IMR-90 (cell line): Measurements from ENCODE around the gene HDAC9. TPM values are rescaled to one million over a fixed set of nuclear protein-coding genes. Genes with fewer than 3 reads are reported as not detected.

Experiments
- ATAC-seq: fragments of 200-7000 bp; cut with Tn5 transposase; 2 replicates; pipeline ENCODE4 v1.9.1; 2020; ENCODE audit warnings: low read depth, mild to moderate bottlenecking, moderate library complexity
- BruUV-seq: library from RNA; stranded (reverse); fragments of 400-500 nt; replicated peaks from 2 replicates; lab custom pipeline; 2021; lab: Mats Ljungman, UMichigan
- CTCF ChIA-PET: fragments of 300-600 bp; formaldehyde crosslinking; extraction: SDS; loops from one replicate; lab custom pipeline; 2021; ENCODE audit warnings: antibody characterized with exemption; lab: Yijun Ruan, JAX
- POLR2A ChIA-PET: fragments of 300-600 bp; sonication (Branson Sonifier 250); formaldehyde crosslinking; loops from one replicate; lab custom pipeline; 2022; ENCODE audit warnings: antibody characterized with exemption; ENCODE audit not compliant: unreplicated experiment; lab: Charles Lee
- DNase-seq: peaks from one replicate; pipeline ENCODE4 v3.0.0; 2013
- H2AFZ ChIP-seq: replicated peaks from 2 replicates; pipeline ENCODE3; 2013; ENCODE audit warnings: low read length, mild to moderate bottlenecking; ENCODE audit not compliant: poor library complexity
- H2AK5ac ChIP-seq: 2 replicates; pipeline ENCODE4 v1.6.1; 2013; ENCODE audit warnings: low read depth, low read length, inconsistent platforms
- H2AK9ac ChIP-seq: replicated peaks from 2 replicates; pipeline ENCODE3; 2013; ENCODE audit warnings: mild to moderate bottlenecking, low read depth, low read length, moderate library complexity; ENCODE audit not compliant: poor library complexity
- H2BK120ac ChIP-seq: 2 replicates; pipeline ENCODE4 v1.6.1; 2013; ENCODE audit warnings: low read depth, low read length, inconsistent platforms
- H2BK15ac ChIP-seq: 3 replicates; pipeline ENCODE4 v1.6.1; 2013; ENCODE audit warnings: low read depth, low read length, inconsistent platforms
- H2BK20ac ChIP-seq: 2 replicates; pipeline ENCODE4 v1.6.1; 2013; ENCODE audit warnings: low read depth, mild to moderate bottlenecking, inconsistent platforms, low read length, moderate library complexity
- H2BK5ac ChIP-seq: 2 replicates; pipeline ENCODE4 v1.6.1; 2013; ENCODE audit warnings: mild to moderate bottlenecking, low read depth, low read length, inconsistent platforms; ENCODE audit not compliant: poor library complexity, severe bottlenecking
- H3K14ac ChIP-seq: replicated peaks from 2 replicates; pipeline ENCODE4 v1.6.1; 2013; ENCODE audit warnings: low read depth, low read length, inconsistent platforms
- H3K18ac ChIP-seq: 2 replicates; pipeline ENCODE4 v1.6.1; 2013; ENCODE audit warnings: low read depth, low read length, control low read depth
- H3K23ac ChIP-seq: 2 replicates; pipeline ENCODE4 v1.6.1; 2013; ENCODE audit warnings: low read depth, low read length, inconsistent platforms
- H3K27ac ChIP-seq: 2 replicates; pipeline ENCODE4 v1.5.1; 2013; ENCODE audit warnings: mild to moderate bottlenecking, control low read depth, low read length; ENCODE audit not compliant: insufficient read depth
- H3K27me3 ChIP-seq: 2 replicates; pipeline ENCODE4 v1.6.1; 2013; ENCODE audit warnings: low read length; ENCODE audit not compliant: control insufficient read depth, insufficient read depth
- H3K36me3 ChIP-seq: 2 replicates; pipeline ENCODE4 v1.6.1; 2013; ENCODE audit warnings: low read length, mixed read lengths; ENCODE audit not compliant: control insufficient read depth, insufficient read depth
- H3K4ac ChIP-seq: 2 replicates; pipeline ENCODE4 v1.6.1; 2013; ENCODE audit warnings: low read depth, low read length, inconsistent platforms
- H3K4me1 ChIP-seq: 2 replicates; pipeline ENCODE4 v1.6.1; 2013; ENCODE audit warnings: low read length, mixed read lengths; ENCODE audit not compliant: control insufficient read depth, insufficient read depth
- H3K4me2 ChIP-seq: 2 replicates; pipeline ENCODE4 v1.6.1; 2013; ENCODE audit warnings: low read depth, mild to moderate bottlenecking, control low read depth, low read length, moderate library complexity
- H3K4me3 ChIP-seq: 2 replicates; pipeline ENCODE4 v1.5.1; 2013; ENCODE audit warnings: low read depth, mild to moderate bottlenecking, control low read depth, low read length, moderate library complexity; ENCODE audit not compliant: insufficient read depth
- H3K56ac ChIP-seq: 2 replicates; pipeline ENCODE4 v1.6.1; 2013; ENCODE audit warnings: low read length, inconsistent platforms; ENCODE audit not compliant: insufficient read depth; ENCODE audit errors: extremely low read depth
- H3K79me1 ChIP-seq, 2 experiments: 2 replicates each; pipeline ENCODE4 v1.6.1; 2013; ENCODE audit warnings: low read length in 2 of 2, inconsistent platforms in 1 of 2, low read depth in 1 of 2
- H3K9ac ChIP-seq: 2 replicates; pipeline ENCODE4 v1.6.1; 2013; ENCODE audit warnings: low read depth, low read length, control low read depth
- H3K9me1 ChIP-seq: 2 replicates; pipeline ENCODE4 v1.6.1; 2013; ENCODE audit warnings: low read length, inconsistent platforms; ENCODE audit not compliant: insufficient read depth
- H3K9me3 ChIP-seq: 2 replicates; pipeline ENCODE4 v1.6.1; 2013; ENCODE audit warnings: low read length; ENCODE audit not compliant: control insufficient read depth, insufficient read depth
- H4K20me1 ChIP-seq: 2 replicates; pipeline ENCODE4 v1.6.1; 2013; ENCODE audit warnings: low read length, inconsistent platforms; ENCODE audit not compliant: insufficient read depth
- H4K5ac ChIP-seq: 2 replicates; pipeline ENCODE4 v1.6.1; 2013; ENCODE audit warnings: mild to moderate bottlenecking, low read depth, low read length, control low read depth
- H4K8ac ChIP-seq, 2 experiments: 2 replicates each; pipeline ENCODE4 v1.6.1; 2013; ENCODE audit warnings: low read depth in 2 of 2, low read length in 2 of 2, control low read depth in 1 of 2, inconsistent platforms in 1 of 2
- H4K91ac ChIP-seq: 2 replicates; pipeline ENCODE4 v1.6.1; 2013; ENCODE audit warnings: low read depth, low read length, inconsistent platforms; ENCODE audit not compliant: insufficient read depth
- BHLHE40 ChIP-seq: fragments of 150-350 bp; IDR thresholded peaks from 2 replicates; pipeline ENCODE4 v1.6.1; 2016; ENCODE audit warnings: mild to moderate bottlenecking, low read depth, low read length
- CEBPB ChIP-seq: IDR thresholded peaks from 2 replicates; pipeline ENCODE4 v1.6.1; 2012; ENCODE audit warnings: low read depth, low read length, improper control_type of control experiment
- CHD1 ChIP-seq: IDR thresholded peaks from 2 replicates; pipeline ENCODE4 v1.6.1; 2012; ENCODE audit warnings: low read depth, low read length, improper control_type of control experiment
- CTCF ChIP-seq: conservative IDR thresholded peaks from 2 replicates; pipeline ENCODE4 v1.5.1; 2012; ENCODE audit warnings: mild to moderate bottlenecking, low read depth, low read length, improper control_type of control experiment
- ELK1 ChIP-seq: fragments of 150-350 bp; IDR thresholded peaks from 2 replicates; pipeline ENCODE4 v1.6.1; 2016; ENCODE audit warnings: low read depth, mild to moderate bottlenecking, low read length, moderate library complexity, borderline replicate concordance
- FOS ChIP-seq: fragments of 150-350 bp; IDR thresholded peaks from 2 replicates; pipeline ENCODE4 v1.6.1; 2016; ENCODE audit warnings: low read depth, low read length
- MAFK ChIP-seq: IDR thresholded peaks from 2 replicates; pipeline ENCODE4 v1.6.1; 2012; ENCODE audit warnings: low read depth, low read length, improper control_type of control experiment
- MAZ ChIP-seq: IDR thresholded peaks from 2 replicates; pipeline ENCODE4 v1.6.1; 2012; ENCODE audit warnings: low read depth, mild to moderate bottlenecking, low read length, improper control_type of control experiment, moderate library complexity, borderline replicate concordance
- MXI1 ChIP-seq: IDR thresholded peaks from 2 replicates; pipeline ENCODE4 v1.6.1; 2012; ENCODE audit warnings: low read depth, mild to moderate bottlenecking, low read length, moderate library complexity, borderline replicate concordance
- NFE2L2 ChIP-seq: fragments of 150-350 bp; IDR thresholded peaks from 2 replicates; pipeline ENCODE4 v1.6.1; 2016; ENCODE audit warnings: low read depth, mild to moderate bottlenecking, low read length
- POLR2A ChIP-seq: IDR thresholded peaks from 2 replicates; pipeline ENCODE4 v1.6.1; 2012; ENCODE audit warnings: mild to moderate bottlenecking, low read depth, low read length
- RAD21 ChIP-seq: IDR thresholded peaks from 2 replicates; pipeline ENCODE4 v1.6.1; 2012; ENCODE audit warnings: low read length, improper control_type of control experiment
- RCOR1 ChIP-seq: IDR thresholded peaks from 2 replicates; pipeline ENCODE4 v1.6.1; 2012; ENCODE audit warnings: mild to moderate bottlenecking, low read length, improper control_type of control experiment; ENCODE audit not compliant: insufficient replicate concordance
- RFX5 ChIP-seq: IDR thresholded peaks from 2 replicates; pipeline ENCODE4 v1.8.0; 2012; ENCODE audit warnings: low read depth, mild to moderate bottlenecking, low read length, moderate library complexity
- SMC3 ChIP-seq: fragments of 150-350 bp; IDR thresholded peaks from 2 replicates; pipeline ENCODE4 v1.6.1; 2016; ENCODE audit warnings: low read depth, mild to moderate bottlenecking, antibody characterized with exemption, low read length, moderate library complexity
- USF2 ChIP-seq: fragments of 150-350 bp; IDR thresholded peaks from 2 replicates; pipeline ENCODE4 v1.6.1; 2017; ENCODE audit warnings: mild to moderate bottlenecking, antibody characterized with exemption, low read length, low read depth
- WGBS, 2 experiments: methylation state at CpG; one replicate each; pipeline versions ENCODE4 v1.1.5 to v1.1.7; 2013; ENCODE audit warnings: missing lambda C conversion rate in 2 of 2; ENCODE audit not compliant: insufficient read length in 1 of 2; ENCODE audit errors: extremely low coverage in 2 of 2; 5-methylcytosine and 5-hydroxymethylcytosine counted together
- dilution Hi-C: fragments of 300-500 bp; cut with HindIII; formaldehyde crosslinking; loops from one replicate; pipeline ENCODE4 v1.14.3; 2018; ENCODE audit warnings: low sequenced_read_pairs; ENCODE audit not compliant: unreplicated experiment
- in situ Hi-C: fragments of 300-500 bp; cut with MboI; formaldehyde crosslinking; loops from 3 replicates; pipeline ENCODE4 v1.14.3; 2019; ENCODE audit warnings: low sequenced_read_pairs, inconsistent platforms, mixed read lengths
- intact Hi-C: fragments of 100-400 bp; cut with micrococcal nuclease; formaldehyde crosslinking; loops from 2 replicates; pipeline ENCODE4 v1.10.0; 2022
- polyA plus RNA-seq, 3 experiments: library from polyadenylated mRNA; depleted of rRNA; stranded (reverse); fragments of >200 nt; gene quantifications; 2 replicates each; pipeline ENCODE4 v1.2.3, GENCODE V29; 2012; ENCODE audit warnings: low replicate concordance in 1 of 3
- total RNA-seq: library from RNA; depleted of rRNA; stranded (reverse); fragments of >200 nt; gene quantifications from 2 replicates; pipeline ENCODE4 v1.2.3, GENCODE V29; 2012

Gene HDAC9
- total and polyA plus RNA-seq, 2 of the 4 experiments (the other 2 are of a cell fraction) = 4.3 to 24.7 TPM

- POLR2A ChIA-PET = no interaction called here
- no peaks in the 10 kb centered on the region for H3K9me1 ChIP-seq
- H2AK9ac ChIP-seq = no peak overlapping the region
- H4K5ac ChIP-seq = no peak overlapping the region
- WGBS, 2 experiments = no CpG with 5 or more reads among the region's 2 CpGs
- no peak overlapping the region for H2AFZ ChIP-seq
- peaks cover 0 to 5% of the 10 kb centered on the region in 2 experiments; a peak in 2 of 4 replicates for H3K79me1 ChIP-seq
- H3K14ac ChIP-seq = no peak overlapping the region
- peaks cover 2% of the 10 kb centered on the region; the same call in 1 of the 2 replicates for H3K4me1 ChIP-seq
- H2BK15ac ChIP-seq = no peak overlapping the region
- ATAC-seq (no peak), DNase-seq (no peak)
- H3K23ac ChIP-seq = no peak overlapping the region
- in situ Hi-C loops (no loop called here), dilution Hi-C loops (no loop called here), intact Hi-C loops (no loop called here)
- CTCF ChIA-PET = no interaction called here
- no peak overlapping the region for H4K91ac ChIP-seq
- H2AK5ac ChIP-seq = no peak overlapping the region
- no peak overlapping the region for H2BK5ac ChIP-seq
- BruUV-seq = no TSS peak
- no peak overlapping the region for H3K4ac ChIP-seq
- no peak overlapping the region for H3K18ac ChIP-seq
- H3K27me3 ChIP-seq = no peaks in the 10 kb centered on the region
- H4K20me1 ChIP-seq = no peaks in the 10 kb centered on the region
- H3K4me2 ChIP-seq = no peak overlapping the region
- no peak overlapping the region for H3K9ac ChIP-seq
- no peak overlapping the region for H3K27ac ChIP-seq
- no peak overlapping the region for H4K8ac ChIP-seq
- no peak overlapping the region for H2BK120ac ChIP-seq
- no peak overlapping the region for H3K4me3 ChIP-seq
- no peaks in the 10 kb centered on the region for H3K36me3 ChIP-seq
- H2BK20ac ChIP-seq = no peak overlapping the region
- no peak overlapping the region for H3K56ac ChIP-seq
- no peak for TF ChIP-seq FOS
- no peak for TF ChIP-seq BHLHE40
- no peak for TF ChIP-seq ELK1
- no peak for TF ChIP-seq CTCF
- TF ChIP-seq RAD21 = no peak
- no peak for TF ChIP-seq RFX5
- no peak for TF ChIP-seq MAZ
- TF ChIP-seq MXI1 = no peak
- TF ChIP-seq NFE2L2 = no peak
- TF ChIP-seq MAFK = no peak
- TF ChIP-seq RCOR1 = no peak
- TF ChIP-seq POLR2A = no peak
- TF ChIP-seq USF2 = no peak
- TF ChIP-seq CHD1 = no peak
- TF ChIP-seq CEBPB = no peak
- no peak for TF ChIP-seq SMC3
- no peaks in the 10 kb centered on the region for H3K9me3 ChIP-seq
Measured at GRCh38 chr7:18532813-18533212, 37.3 kb downstream of the HDAC9 start.
